Amniotic epithelial cell (primary cell): ENCODE measurements around the gene AGAP2.

Experiments used
- DNase-seq: peaks from one replicate; pipeline ENCODE4 v3.0.0-alpha.2; 2010; ENCODE audit warnings: low read depth

AGAP2 gene

GRCh38 chr12:57735952-57736740 is 2.4 kb downstream of the AGAP2 start:
- peak; percentile 35 for DNase-seq

DNA sequence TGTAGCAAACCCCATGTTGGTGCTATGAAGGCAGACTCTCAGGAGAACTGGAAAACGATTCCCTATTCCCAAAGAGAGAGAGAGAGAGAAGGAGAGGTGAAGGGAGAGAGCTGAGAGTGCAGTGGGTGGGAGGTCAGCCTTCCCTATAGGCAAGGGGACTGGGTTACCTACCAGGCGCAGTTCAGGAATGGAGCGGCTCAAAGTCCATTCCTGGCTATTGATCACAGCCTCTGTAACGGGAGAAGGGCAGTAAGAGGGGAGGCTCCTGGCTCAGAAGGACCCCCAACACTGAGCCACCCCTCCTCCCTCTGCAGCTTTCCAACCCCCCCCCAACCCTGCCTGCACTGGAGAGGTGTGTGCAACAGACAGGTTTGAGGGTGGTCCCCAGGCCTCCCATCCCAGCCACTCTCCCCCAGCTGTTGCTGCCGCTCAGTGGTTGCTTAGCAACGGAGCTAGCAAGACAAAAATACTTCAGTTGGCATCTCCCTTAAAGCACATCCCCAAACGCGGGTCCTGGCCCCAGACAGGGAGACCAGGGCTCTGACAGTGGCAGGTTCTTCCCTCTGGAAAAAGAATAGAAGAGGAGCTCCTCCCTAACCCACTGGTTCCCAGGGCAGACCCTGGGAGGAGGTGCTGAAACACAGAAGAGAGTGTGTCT is 3.2 kb downstream of the AGAP2 start:
- no peak for DNase-seq

GRCh38 chr12:57734591-57734990 is 4.0 kb downstream of the AGAP2 start:
- no peak for DNase-seq

- DNase-seq, result no peak
These were observed 4.6 kb downstream of the AGAP2 start for GRCh38 chr12:57733928-57734327.

GRCh38 chr12:57732726-57733593 is 5.6 kb downstream of the AGAP2 start:
- DNase-seq, result no peak

- DNase-seq, result no peak
These were observed 6.3 kb downstream of the AGAP2 start for GRCh38 chr12:57732270-57732669.

DNA sequence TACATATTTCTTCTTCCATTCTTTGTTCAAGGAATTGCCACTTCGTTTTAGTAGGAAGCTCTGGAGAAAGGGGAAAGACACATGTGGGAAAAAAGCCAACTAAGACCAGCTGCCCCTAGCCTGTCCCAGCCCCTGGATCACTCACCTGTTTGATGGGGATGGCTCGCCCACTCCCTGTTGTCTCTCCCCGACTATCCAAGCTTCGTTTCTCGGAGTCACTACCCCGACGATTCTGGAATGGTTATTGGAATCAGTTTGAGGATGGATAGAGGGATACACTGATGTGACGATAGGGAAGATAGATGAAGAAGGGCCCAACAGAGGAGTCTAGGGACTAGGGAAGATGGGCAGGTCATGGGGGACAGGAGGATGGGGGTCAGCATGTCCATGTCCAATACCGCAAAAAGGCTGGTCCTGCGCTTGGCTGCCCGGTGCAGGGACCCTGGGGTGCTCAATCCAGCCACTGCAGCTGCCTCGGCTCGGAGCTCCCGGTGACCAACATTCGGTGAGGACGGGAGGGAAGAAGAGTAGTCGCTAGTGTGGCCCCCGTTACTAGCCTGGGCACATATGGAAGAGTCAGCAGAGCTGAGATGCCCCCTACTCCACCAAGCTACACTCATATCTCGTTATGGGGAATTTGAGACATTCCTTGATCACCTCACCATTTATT is 7.0 kb downstream of the AGAP2 start:
- no peak for DNase-seq

DNA sequence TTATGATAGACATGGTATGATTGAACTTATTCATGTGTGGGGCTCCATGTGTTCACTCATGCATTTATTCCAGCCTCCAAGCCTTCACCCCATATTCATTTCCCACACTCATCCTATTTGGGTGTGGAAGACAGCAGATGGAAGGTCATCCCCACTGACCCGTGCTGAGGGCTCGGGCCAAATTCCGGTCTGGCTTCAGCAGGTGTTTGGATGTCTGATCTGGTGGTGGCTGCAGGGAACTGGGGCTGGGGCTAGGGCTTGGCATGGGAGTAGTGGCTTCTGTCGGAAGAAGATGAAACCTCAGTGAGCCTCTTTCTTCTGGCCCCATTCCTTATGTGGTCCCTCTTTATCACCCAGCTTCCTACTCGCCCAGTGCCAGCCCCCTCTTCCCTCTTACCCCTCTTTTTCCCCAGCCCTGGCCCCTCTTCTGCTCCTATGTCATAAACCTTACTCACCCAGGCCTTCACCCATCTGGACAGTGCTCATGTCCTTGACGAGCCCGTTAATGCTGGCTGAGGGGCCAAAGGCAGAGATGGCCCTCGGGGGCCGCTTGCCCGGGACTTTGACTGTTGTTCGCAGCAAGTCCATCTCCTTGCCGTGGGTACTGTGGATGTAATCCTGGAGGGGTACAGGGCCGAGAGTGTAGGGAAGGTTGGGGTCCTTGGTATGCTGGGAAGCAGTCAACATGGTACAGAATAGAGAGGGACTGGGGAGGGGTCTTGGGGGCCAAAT is 8.0 kb downstream of the AGAP2 start:
- no peak for DNase-seq

DNA sequence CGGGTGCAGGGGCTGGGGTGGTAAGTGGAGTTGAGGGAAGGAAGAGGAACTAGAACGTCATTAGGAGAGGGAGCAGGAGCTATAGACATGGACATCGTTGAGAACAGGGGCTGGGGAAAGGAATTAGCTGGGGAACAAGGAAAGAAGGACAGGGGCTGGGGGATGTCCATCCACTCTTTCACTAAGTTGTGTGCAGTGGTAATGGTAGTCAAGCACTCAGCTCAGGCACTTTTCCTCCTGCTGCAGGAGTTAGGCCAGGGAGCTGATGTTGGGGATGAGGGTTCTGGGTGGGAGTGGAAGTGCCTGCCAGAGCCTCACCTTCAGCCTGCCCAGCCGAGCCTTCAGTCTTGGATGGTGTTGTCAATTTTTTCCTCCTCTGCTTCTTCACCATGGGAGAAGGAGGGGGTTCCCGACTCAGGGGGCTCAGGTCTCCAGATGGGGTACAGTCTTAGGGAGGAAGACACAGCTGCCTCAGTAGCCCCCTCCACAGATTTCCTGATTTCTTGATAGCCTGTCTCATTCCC is 9.2 kb downstream of the AGAP2 start:
- DNase-seq, result no peak

DNA sequence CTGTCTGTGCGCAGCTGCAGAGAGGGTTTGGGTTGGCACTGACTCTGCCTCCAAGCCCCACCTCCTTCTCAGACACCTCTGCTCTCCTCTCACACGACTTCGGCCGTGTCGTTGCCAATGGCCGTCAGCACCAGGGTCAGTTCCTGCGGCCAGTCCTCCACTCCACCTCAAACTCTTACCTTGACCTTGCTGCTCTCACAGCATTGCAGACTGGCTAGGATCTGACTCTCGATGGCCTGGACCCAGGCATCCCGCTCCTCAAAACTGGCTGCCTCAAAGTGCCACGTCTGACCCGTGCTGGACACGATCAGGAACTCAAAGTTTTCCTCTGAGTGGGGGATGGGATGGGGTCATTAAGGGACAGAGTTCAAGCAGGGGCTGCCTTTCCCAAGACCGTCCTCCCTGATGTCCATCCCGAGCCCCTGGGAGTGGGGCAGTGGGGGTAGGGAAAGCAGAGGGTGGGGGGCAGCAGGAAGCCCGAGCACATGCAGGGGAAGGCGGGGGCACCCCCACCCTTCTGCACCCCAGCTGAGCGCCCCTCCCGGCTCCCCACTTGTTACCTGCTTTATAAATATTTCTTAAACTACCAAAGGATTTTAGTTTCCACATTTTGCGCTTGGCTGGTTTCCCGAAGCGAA is 10.7 kb downstream of the AGAP2 start:
- no peak for DNase-seq

DNA sequence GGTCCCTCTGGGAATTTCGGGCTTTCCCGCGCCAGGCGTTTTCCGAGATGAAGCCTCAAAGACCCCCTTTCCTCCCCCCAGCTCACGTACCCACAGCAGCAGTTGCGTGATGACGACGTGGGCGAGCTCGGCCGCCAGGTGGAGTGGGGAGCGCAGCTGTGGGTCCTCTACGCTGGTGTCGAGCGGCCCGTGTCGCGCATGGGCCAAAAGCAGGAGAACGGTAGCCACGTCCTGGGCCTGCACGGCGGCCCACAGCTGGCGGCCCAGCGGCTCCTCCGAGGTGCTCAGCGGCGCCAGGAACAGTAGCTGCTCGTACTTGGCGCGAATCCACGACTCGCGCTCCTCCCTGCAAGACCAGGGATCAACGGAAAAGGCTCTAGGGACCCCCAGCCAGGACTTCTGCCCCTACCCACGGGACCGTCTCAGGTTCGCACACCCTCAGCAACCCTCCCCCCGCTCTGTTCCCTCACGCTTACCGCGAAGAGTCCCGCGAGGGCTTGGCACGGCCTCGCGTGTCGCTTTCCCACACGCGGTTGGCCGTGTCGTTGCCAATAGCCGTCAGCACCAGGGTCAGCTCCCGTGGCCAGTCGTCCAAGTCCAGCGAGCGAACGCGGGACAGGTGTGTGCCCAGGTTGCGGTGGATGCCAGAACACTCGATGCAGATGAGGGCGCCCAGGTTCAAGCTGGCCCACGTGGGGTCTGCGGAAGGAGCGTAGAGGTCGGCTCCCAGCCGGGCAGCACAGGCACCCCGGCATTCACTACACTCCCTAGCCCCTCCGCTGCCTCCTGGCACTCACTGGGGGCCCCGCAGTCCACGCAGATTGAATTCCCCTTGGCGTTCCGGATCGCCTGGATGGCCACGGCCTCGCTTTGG is 11.4 kb downstream of the AGAP2 start:
- peak; percentile 36 for DNase-seq

DNA sequence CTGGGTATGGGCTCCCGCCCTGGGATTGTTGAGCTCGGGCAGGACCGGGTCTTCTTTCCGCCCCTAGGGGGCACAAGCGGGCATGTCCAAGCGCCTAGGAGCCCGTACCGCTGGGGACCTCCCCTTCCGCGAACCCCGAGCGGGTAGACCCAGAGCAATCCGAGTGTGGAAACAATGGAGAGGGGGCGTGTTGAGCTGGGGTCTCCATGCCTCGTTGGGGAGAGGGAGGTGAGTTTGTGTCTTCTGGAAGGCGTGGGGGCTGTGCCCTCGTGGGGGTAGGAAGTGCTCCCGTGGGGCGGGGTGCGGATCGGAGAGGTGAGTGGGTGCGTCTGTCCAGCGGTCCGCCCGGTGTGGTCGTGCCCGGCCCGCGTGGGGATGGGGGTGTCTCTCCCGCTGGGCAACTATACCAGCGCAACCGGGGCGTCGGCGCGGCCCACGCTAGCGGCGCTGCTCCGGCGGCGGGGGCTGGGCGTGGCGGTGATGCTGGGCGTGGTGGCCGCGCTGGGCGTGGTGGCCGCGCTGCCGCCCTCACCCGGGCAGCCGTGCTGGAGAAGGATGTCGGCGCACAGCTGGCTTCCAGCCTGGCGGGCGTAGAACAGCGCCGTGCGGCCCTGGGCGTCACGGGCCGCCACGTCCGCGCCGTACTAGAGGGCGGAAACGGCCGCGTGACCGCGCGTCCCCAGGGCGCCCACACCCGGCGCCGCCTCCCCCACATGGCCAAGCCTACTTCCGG is 12.2 kb downstream of the AGAP2 start:
- DNase-seq, result peak; percentile 56

- no peak for DNase-seq
These were observed 12.7 kb downstream of the AGAP2 start for GRCh38 chr12:57725851-57726150.

- DNase-seq, result no peak
These were observed 13.4 kb downstream of the AGAP2 start for GRCh38 chr12:57724936-57725740.

DNA sequence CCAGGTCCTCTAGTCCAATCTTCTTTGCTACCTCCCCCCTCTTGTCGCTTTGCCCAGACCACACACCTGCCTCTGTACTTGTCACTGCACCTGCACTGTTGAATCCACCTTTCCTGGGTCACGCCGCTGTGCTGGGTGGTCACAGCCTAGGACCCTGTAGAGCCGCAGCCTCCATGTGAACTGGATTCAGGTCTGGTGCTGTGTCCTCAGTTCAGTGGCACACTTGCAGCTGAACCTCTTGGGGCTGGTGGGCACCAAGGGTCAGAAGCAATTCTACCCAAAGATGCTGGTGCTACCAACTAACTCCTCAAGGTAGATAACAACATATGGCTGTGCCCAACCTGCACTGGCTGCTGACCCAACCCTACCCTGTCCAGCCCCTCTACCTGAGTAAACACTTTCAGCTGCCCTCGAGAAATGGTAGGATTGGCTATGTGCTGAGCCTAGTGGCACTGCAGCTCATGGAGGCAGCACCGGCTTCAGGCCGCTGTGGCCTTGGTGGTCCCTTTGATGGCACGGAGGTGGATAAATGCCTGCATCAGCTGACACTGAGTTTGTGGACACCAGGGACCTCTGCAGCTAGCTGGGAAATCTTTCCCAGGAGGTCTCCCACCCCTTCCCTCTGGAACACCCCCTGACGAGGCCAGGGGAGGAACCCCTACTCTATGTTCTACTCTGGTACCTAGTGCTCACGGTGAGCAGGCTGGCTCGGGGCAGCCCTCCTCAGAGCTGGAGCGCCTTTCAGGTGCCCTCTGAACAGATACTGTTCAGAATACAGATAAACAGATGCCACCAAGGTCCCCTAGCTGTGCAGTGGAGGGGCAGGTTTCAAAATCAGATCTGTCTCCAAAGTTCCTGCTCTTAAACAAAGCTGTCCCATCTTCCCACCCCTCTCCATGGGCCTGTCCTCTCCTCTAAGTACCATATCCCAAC is 14.3 kb downstream of the AGAP2 start:
- DNase-seq, result no peak

DNA sequence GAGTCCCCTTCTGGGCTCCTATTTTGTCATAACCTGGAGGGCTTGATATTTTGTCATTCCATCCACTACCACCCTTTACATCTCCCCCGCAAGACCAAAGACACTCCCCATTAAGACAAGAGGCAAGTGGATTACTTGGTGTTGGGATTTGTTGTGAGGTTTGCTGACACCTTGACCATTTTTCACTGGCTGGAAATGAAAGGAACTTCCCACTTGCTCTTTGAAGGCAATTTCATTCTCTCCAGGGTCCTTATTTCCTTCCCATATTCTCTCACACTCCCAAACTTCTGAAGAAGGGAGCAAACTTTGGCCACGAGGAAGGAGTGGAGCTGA is 14.9 kb downstream of the AGAP2 start:
- DNase-seq, result no peak
